MM.1S (cell line): ENCODE measurements around the gene SUFU.

Source experiments
- DNase-seq: peaks from one replicate; pipeline ENCODE4 v3.0.0-alpha.2; 2015
- H2AFZ ChIP-seq: fragments of 300-600 bp; sonication (generic); 2 replicates; pipeline ENCODE4 v1.6.0; 2016; ENCODE audit warnings: antibody characterized with exemption, low read length
- H3F3A ChIP-seq: fragments of 300-600 bp; sonication (generic); 2 replicates; pipeline ENCODE4 v1.6.1; 2016; ENCODE audit warnings: mild to moderate bottlenecking, antibody characterized with exemption, low read length, moderate library complexity, mixed read lengths; ENCODE audit not compliant: insufficient read depth
- H3K27ac ChIP-seq: fragments of 300-600 bp; sonication (generic); 2 replicates; pipeline ENCODE4 v1.5.1; 2016; ENCODE audit warnings: mild to moderate bottlenecking, low read length
- H3K27me3 ChIP-seq: fragments of 300-600 bp; sonication (generic); replicated peaks from 2 replicates; pipeline ENCODE4 v1.6.0; 2016; ENCODE audit warnings: low read length; ENCODE audit not compliant: insufficient read depth
- H3K36me3 ChIP-seq: fragments of 300-600 bp; sonication (generic); replicated peaks from 2 replicates; pipeline ENCODE4 v1.6.1; 2016; ENCODE audit warnings: mild to moderate bottlenecking, low read length, mixed read lengths; ENCODE audit not compliant: insufficient read depth
- H3K4me1 ChIP-seq: fragments of 300-600 bp; sonication (generic); 2 replicates; pipeline ENCODE4 v1.6.1; 2016; ENCODE audit warnings: low read length, mixed read lengths
- H3K4me2 ChIP-seq: fragments of 300-600 bp; sonication (generic); 2 replicates; pipeline ENCODE4 v1.6.0; 2016; ENCODE audit warnings: low read depth, low read length
- H3K4me3 ChIP-seq: fragments of 300-600 bp; sonication (generic); 2 replicates; pipeline ENCODE4 v1.5.1; 2016; ENCODE audit warnings: low read length, mixed read lengths
- H3K79me2 ChIP-seq: fragments of 300-600 bp; sonication (generic); 2 replicates; pipeline ENCODE4 v1.6.1; 2016; ENCODE audit warnings: mixed run types, low read length, mixed read lengths
- H3K9ac ChIP-seq: fragments of 300-600 bp; sonication (generic); 2 replicates; pipeline ENCODE4 v1.6.1; 2016; ENCODE audit warnings: low read length, mixed read lengths
- H3K9me2 ChIP-seq: fragments of 300-600 bp; sonication (generic); replicated peaks from 2 replicates; pipeline ENCODE4 v1.6.1; 2016; ENCODE audit warnings: mild to moderate bottlenecking, low read length, mixed read lengths; ENCODE audit not compliant: insufficient read depth
- H3K9me3 ChIP-seq: fragments of 300-600 bp; sonication (generic); replicated peaks from 2 replicates; pipeline ENCODE4 v1.6.1; 2016; ENCODE audit warnings: mild to moderate bottlenecking, low read length, mixed read lengths; ENCODE audit not compliant: insufficient read depth
- H4K20me1 ChIP-seq: fragments of 300-600 bp; sonication (generic); 2 replicates; pipeline ENCODE4 v1.6.1; 2016; ENCODE audit warnings: mild to moderate bottlenecking, low read length, moderate library complexity, mixed read lengths; ENCODE audit not compliant: insufficient read depth
- CTCF ChIP-seq: fragments of 300-600 bp; sonication (generic); IDR thresholded peaks from 2 replicates; pipeline ENCODE4 v1.5.1; 2016; ENCODE audit warnings: antibody characterized with exemption, low read length, mixed read lengths
- EZH2 ChIP-seq: fragments of 300-600 bp; sonication (generic); optimal IDR thresholded peaks from 2 replicates; pipeline ENCODE3; 2017; ENCODE audit warnings: low read depth, mild to moderate bottlenecking, antibody characterized with exemption, low read length, mixed read lengths
- EZH2phosphoT487 ChIP-seq: fragments of 300-600 bp; sonication (generic); IDR thresholded peaks from 2 replicates; pipeline ENCODE4 v1.6.1; 2018; ENCODE audit warnings: antibody characterized with exemption, low read length

The SUFU gene

GRCh38 chr10:102468683-102469082 lies 35.1 kb upstream of the SUFU start:
- no peak overlapping the region for H2AFZ ChIP-seq
- no peak overlapping the region for H3K4me3 ChIP-seq
- no peaks in the 10 kb centered on the region for H3K4me1 ChIP-seq
- TF ChIP-seq CTCF (no peak), EZH2phosphoT487 (no peak), EZH2 (no peak)
- H3K27ac ChIP-seq, result no peak overlapping the region
- H3F3A ChIP-seq, result no peaks in the 10 kb centered on the region
- no peaks in the 10 kb centered on the region for H3K9me2 ChIP-seq
- H3K4me2 ChIP-seq, result no peak overlapping the region
- no peaks in the 10 kb centered on the region for H3K36me3 ChIP-seq
- no peaks in the 10 kb centered on the region for H4K20me1 ChIP-seq
- no peaks in the 10 kb centered on the region for H3K9me3 ChIP-seq
- no peak for DNase-seq
- no peaks in the 10 kb centered on the region for H3K27me3 ChIP-seq
- no peak overlapping the region for H3K9ac ChIP-seq
- no peaks in the 10 kb centered on the region for H3K79me2 ChIP-seq

GRCh38 chr10:102470579-102471546 lies 32.9 kb upstream of the SUFU start:
- H3K9ac ChIP-seq, result no peak overlapping the region
- H2AFZ ChIP-seq, result no peak overlapping the region
- no peaks in the 10 kb centered on the region for H3K9me2 ChIP-seq
- no peaks in the 10 kb centered on the region for H4K20me1 ChIP-seq
- no peaks in the 10 kb centered on the region for H3K4me1 ChIP-seq
- no peak for TF ChIP-seq EZH2phosphoT487
- TF ChIP-seq EZH2, result no peak
- TF ChIP-seq CTCF, result no peak
- H3K9me3 ChIP-seq, result no peaks in the 10 kb centered on the region
- H3K4me3 ChIP-seq, result no peak overlapping the region
- DNase-seq, result no peak
- H3K36me3 ChIP-seq, result no peaks in the 10 kb centered on the region
- no peak overlapping the region for H3K4me2 ChIP-seq
- no peaks in the 10 kb centered on the region for H3K79me2 ChIP-seq
- no peak overlapping the region for H3K27ac ChIP-seq
- H3K27me3 ChIP-seq, result no peaks in the 10 kb centered on the region
- H3F3A ChIP-seq, result no peaks in the 10 kb centered on the region

GRCh38 chr10:102473445-102474331 lies 30.1 kb upstream of the SUFU start:
- no peaks in the 10 kb centered on the region for H3F3A ChIP-seq
- no peaks in the 10 kb centered on the region for H3K36me3 ChIP-seq
- H3K4me3 ChIP-seq, result no peak overlapping the region
- no peak overlapping the region for H3K27ac ChIP-seq
- no peak for DNase-seq
- H3K27me3 ChIP-seq, result no peaks in the 10 kb centered on the region
- H4K20me1 ChIP-seq, result no peaks in the 10 kb centered on the region
- no peak overlapping the region for H3K9ac ChIP-seq
- no peak overlapping the region for H2AFZ ChIP-seq
- TF ChIP-seq EZH2phosphoT487, result no peak
- no peak for TF ChIP-seq CTCF
- no peak for TF ChIP-seq EZH2
- no peaks in the 10 kb centered on the region for H3K4me1 ChIP-seq
- no peaks in the 10 kb centered on the region for H3K9me3 ChIP-seq
- no peak overlapping the region for H3K4me2 ChIP-seq
- no peaks in the 10 kb centered on the region for H3K9me2 ChIP-seq
- H3K79me2 ChIP-seq, result no peaks in the 10 kb centered on the region
